ENCODE measurements around the gene PRCD.

PRCD gene

GRCh38 chr17:76575570-76575969 lies 35.7 kb downstream of the PRCD start:
- DNase-seq, result no peak

GRCh38 chr17:76576189-76576588 lies 36.3 kb downstream of the PRCD start:
- DNase-seq, result no peak

- no peak for DNase-seq
Measured at GRCh38 chr17:76577876-76578275, 38.0 kb downstream of the PRCD start.

GRCh38 chr17:76578376-76578775 lies 38.5 kb downstream of the PRCD start:
- DNase-seq, result no peak

GRCh38 chr17:76579281-76579680 lies 39.4 kb downstream of the PRCD start:
- no peak for DNase-seq

GRCh38 chr17:76581515-76581914 lies 41.7 kb downstream of the PRCD start:
- no peak for DNase-seq

GRCh38 chr17:76582660-76583059 lies 42.8 kb downstream of the PRCD start:
- DNase-seq, result no peak

GRCh38 chr17:76584427-76585032 lies 44.7 kb downstream of the PRCD start:
- DNase-seq, result no peak

GRCh38 chr17:76585033-76585648 lies 45.3 kb downstream of the PRCD start:
- no peak for DNase-seq

GRCh38 chr17:76585649-76586593 lies 46.1 kb downstream of the PRCD start, which contains the start of gene ST6GALNAC2:
Gene ST6GALNAC2, minus strand, starts transcription at chr17:76585860. Its CDS starts 52 bp downstream, at chr17:76585808.
- peak; percentile 44 to 46 for DNase-seq

- DNase-seq, result no peak
Measured at GRCh38 chr17:76586741-76587487, 47.1 kb downstream of the PRCD start.

- no peak for DNase-seq
Measured at GRCh38 chr17:76588182-76588581, 48.3 kb downstream of the PRCD start.

GRCh38 chr17:76593384-76593826 lies 53.6 kb downstream of the PRCD start:
- DNase-seq, result no peak

GRCh38 chr17:76593959-76594358 lies 54.1 kb downstream of the PRCD start:
- DNase-seq, result no peak

GRCh38 chr17:76594690-76595089 lies 54.8 kb downstream of the PRCD start:
- DNase-seq, result no peak
